Measurements from ENCODE around the gene XIRP1. TPM values are rescaled to one million over a fixed set of nuclear protein-coding genes. Genes with fewer than 3 reads are reported as not detected.

XIRP1 gene
- total RNA-seq, 1 donor from 2014 or later, result not detected

- no peak for DNase-seq (ENCODE audit: low read depth, low spot score)
Measured at GRCh38 chr3:39146083-39146501, 46.3 kb downstream of the XIRP1 start.

GRCh38 chr3:39144748-39145380 is 47.5 kb downstream of the XIRP1 start:
- no peak for DNase-seq (ENCODE audit: low read depth, low spot score)

DNA sequence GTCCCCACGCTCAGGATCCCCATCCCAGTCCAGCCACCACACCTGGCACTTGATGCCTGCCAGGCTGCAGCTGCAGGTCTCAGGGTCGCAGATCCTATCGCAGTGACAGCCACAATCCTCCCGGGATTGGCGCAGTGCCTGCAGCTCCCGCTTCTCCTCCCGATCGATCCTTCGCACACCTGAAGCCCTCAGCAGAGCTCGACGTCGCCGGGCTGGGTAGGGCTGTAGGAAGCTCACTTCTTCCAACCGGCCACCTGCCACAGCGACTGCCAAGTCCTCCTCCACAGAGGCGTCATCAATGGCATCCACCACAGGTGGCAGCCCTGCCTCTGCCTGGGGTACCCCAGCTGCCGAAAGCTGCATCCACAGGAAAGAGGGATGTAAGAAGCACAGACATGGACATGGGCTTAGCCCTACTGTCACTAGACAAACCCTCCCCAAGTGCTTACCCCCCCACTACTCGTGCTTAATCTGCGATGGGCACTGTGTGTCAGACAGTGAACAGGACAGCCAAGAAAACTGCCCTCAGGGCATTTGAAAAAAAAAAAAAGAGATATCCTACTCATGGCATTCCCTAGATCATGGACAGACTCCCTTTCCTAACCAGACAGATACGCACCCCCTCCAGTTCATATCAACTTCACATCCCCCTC is 48.2 kb downstream of the XIRP1 start:
- DNase-seq (ENCODE audit: low read depth, low spot score), result no peak

DNA sequence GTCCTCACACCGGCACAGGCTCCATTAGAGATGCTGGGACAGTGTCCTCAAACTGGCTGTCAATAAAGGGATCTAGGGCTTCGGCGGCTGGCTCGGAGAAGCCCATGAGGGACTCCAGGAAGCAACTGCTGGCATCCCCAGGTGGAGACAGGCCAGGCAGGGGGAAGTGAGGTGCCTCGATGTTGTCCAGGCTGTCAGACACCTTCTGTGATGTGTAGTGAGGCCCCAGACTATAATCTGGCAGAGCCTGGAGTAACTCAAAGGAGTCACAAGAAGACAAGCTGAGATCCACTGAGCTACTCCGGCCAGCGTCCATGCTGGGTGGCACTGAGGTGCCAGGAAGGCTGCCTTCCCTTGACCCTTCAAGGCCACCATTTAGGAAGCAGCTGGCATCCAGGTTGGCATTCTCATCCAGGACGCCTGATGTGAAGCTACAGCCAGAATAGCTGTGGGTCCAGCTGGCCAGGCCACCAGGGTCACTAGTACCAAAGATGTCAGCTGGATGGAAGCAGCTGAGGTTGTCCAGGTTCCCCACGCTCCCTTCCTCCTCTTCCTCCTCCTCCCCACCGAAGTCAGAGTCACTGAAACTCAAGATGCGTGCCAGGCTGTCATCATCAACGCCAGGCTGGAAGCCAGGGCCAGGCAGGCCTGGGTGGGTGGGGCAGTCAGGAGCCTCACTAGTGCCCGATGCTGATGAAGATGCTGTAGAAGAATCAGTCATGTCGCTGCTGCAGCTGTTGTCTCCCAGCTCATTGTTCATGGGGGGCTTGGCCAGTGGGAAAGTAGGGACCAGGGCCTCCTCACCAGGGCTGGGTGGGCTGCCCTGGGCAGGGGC is 49.1 kb downstream of the XIRP1 start:
- DNase-seq (ENCODE audit: low read depth, low spot score), result no peak

GRCh38 chr3:39142067-39142466 is 50.3 kb downstream of the XIRP1 start:
- DNase-seq (ENCODE audit: low read depth, low spot score), result no peak

GRCh38 chr3:39141171-39141995 is 51.0 kb downstream of the XIRP1 start:
- no peak for DNase-seq (ENCODE audit: low read depth, low spot score)

- DNase-seq (ENCODE audit: low read depth, low spot score), result no peak
Measured at GRCh38 chr3:39140341-39140971, 51.9 kb downstream of the XIRP1 start.

- no peak for DNase-seq (ENCODE audit: low read depth, low spot score)
Measured at GRCh38 chr3:39139442-39139841, 53.0 kb downstream of the XIRP1 start.

- no peak for DNase-seq (ENCODE audit: low read depth, low spot score)
Measured at GRCh38 chr3:39138804-39139415, 53.5 kb downstream of the XIRP1 start.

DNA sequence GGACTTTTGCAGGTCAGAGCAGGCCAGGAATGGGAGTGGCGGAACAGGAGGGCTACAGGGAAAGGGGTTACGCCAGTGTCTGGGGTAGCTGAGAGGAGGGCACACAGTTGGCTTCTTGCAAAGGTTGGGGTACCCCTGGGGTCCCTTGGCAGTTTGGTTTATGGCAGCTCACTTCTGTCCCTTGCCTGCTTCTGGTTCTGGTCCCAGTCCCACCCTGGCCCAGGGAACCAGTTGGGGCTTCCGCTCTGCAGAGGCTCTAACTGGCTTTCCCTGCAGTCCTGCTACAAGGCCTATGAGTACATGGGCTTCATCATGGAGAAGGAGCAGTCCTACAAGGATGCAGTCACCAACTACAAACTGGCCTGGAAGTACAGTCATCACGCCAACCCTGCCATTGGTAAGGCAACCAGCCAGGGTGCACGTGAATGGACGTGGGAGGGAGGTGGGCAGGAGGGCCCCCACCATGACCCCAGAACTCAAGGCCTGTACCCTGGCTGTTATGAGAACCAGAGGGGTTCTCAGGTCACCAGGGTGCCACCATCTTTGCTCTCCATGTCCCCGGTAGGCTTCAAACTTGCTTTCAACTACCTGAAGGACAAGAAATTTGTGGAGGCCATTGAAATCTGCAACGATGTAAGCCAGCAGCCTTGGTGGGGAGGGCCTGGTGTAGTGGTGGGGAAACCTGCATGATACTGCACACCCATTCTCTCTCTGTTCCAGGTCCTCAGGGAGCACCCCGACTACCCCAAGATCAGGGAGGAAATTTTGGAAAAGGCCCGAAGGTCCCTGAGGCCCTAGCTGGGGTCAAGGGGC is 54.2 kb downstream of the XIRP1 start:
- no peak for DNase-seq (ENCODE audit: low read depth, low spot score)

GRCh38 chr3:39137435-39137936 is 54.9 kb downstream of the XIRP1 start:
- DNase-seq (ENCODE audit: low read depth, low spot score), result no peak

DNA sequence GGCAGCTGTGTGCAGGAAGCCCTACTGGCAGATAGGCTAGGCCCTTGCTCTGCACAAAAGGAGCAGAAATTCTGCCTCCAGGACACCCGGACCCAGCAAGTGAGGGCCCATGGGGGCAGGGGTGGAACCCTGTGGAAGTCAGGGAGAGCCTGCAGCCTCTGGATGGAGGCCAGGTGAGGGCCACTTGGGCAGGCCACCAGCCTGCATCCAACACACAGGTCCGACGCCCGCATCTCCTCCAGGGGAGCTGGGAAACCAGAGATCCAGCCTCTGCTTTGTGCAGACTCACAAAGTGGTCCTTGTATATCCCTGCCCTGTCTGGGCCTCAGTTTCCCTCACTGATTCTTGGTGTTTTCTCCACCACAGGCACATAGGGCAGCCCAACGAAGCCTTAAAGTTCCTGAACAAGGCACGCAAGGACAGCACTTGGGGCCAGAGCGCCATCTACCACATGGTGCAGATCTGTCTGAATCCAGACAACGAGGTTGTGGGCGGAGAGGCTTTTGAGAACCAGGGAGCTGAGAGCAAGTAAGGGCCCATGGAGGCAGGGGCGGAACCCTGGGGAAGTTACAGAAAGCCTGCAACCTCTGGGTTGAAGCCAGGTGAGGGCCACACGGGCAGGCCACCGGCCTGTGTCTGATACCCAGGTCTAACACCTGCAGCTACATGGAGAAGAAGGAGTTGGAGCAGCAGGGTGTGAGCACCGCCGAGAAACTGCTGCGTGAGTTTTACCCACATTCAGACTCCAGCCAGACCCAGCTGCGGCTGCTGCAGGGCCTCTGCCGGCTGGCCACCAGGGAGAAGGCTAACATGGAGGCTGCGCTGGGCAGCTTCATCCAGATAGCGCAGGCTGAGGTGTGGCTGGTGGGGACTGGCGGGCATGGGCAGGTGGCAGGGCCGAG is 55.6 kb downstream of the XIRP1 start:
- DNase-seq (ENCODE audit: low read depth, low spot score), result no peak

GRCh38 chr3:39135170-39135805 is 57.1 kb downstream of the XIRP1 start:
- DNase-seq (ENCODE audit: low read depth, low spot score), result no peak

- DNase-seq (ENCODE audit: low read depth, low spot score), result no peak
Measured at GRCh38 chr3:39134305-39134704, 58.1 kb downstream of the XIRP1 start.

DNA sequence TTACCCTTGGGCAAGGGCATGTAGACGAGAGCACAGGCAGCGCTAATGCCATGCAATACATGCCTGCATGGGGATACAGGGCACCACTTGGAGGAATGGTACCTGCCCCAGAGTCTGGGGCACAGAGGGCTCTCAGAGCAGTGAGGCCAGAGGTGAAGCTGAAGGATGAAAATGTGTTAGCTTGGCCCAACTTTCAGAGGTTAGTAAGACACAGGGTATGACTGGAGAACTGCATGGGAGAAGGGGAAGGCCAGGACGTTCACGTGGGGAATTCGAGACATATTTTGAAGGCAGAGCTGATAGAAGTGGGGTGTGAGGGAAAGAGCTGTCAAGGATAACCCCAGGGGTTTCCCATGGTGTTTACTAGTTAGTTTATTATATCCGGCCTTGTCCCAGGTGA is 58.6 kb downstream of the XIRP1 start:
- no peak for DNase-seq (ENCODE audit: low read depth, low spot score)

Measured in pulmonary artery endothelial cell (primary cell).